Left lung (tissue), 10 donors: ENCODE results near the gene MYO1A. TPM values are rescaled to one million over a fixed set of nuclear protein-coding genes. Genes with fewer than 3 reads are reported as not detected.
"Not testable (repeated sequence)": the region's sequence is repeated elsewhere in the genome, so short reads cannot be mapped to it uniquely, and the experiment has no call there.

Experiments used
- ATAC-seq: fragments of 200-7000 bp; cut with Tn5 transposase; one replicate; pipeline ENCODE4 v1.9.1; 2020; ENCODE audit warnings: moderate library complexity
- DNase-seq, 4 donors: peaks; one replicate each; pipeline ENCODE4 v3.0.0-alpha.2; 2013 to 2020
- H3K27ac ChIP-seq, 2 donors: fragments of 200-600 bp; sonication (generic) in 1 of 2; one replicate each; pipeline versions ENCODE4 v1.5.0 to v1.8.0; 2020 to 2021
- H3K27me3 ChIP-seq, 2 donors: fragments of 200-600 bp; sonication (generic) in 1 of 2; one replicate each; pipeline versions ENCODE4 v1.5.0 to v1.8.0; 2020 to 2021
- H3K36me3 ChIP-seq, 2 donors: fragments of 200-600 bp; sonication (generic) in 1 of 2; one replicate each; pipeline versions ENCODE4 v1.5.0 to v1.8.0; 2020 to 2021
- H3K4me1 ChIP-seq, 2 donors: fragments of 200-600 bp; one replicate each; pipeline ENCODE4 v1.8.0; 2021
- H3K4me3 ChIP-seq, 2 donors: fragments of 200-600 bp; sonication (generic) in 1 of 2; one replicate each; pipeline versions ENCODE4 v1.5.0 to v1.8.0; 2020 to 2021; ENCODE audit warnings: mild to moderate bottlenecking in 1 of 2
- H3K9me3 ChIP-seq, 2 donors: fragments of 200-600 bp; sonication (generic) in 1 of 2; one replicate each; pipeline versions ENCODE4 v1.5.0 to v1.8.0; 2020 to 2021
- intact Hi-C, 2 donors: fragments of 100-400 bp; cut with DNase I; formaldehyde crosslinking; loops; one replicate each; pipeline versions ENCODE4 v1.11.2 to v1.14.2; 2022
- polyA plus RNA-seq, 6 donors: library from polyadenylated mRNA; unstranded; fragments of 120-200 nt; gene quantifications; one replicate each; pipeline ENCODE4 v1.2.1, GENCODE V29; 2013; ENCODE audit not compliant: insufficient read length in 6 of 6
- total RNA-seq, 2 donors: library from RNA; stranded (reverse); fragmentation: NEBNext Ultra II Directional; extraction: Animal tissue kit (Norgen Biotek cat#: 25700); gene quantifications; one replicate each; pipeline ENCODE4 v1.2.1, GENCODE V29; 2021
- TF ChIP-seq, protein P1 (sequence below), 2 donors: fragments of 200-600 bp; sonication (generic) in 1 of 2; IDR thresholded peaks; one replicate each; pipeline versions ENCODE4 v1.5.0 to v1.8.0; 2021; ENCODE audit warnings: antibody characterized with exemption in 2 of 2
- donor health status: DM: no; HTN: yes; CAD: no.
- donor health status: DM: no; HTN: no; CAD: no.

Gene MYO1A
- total and polyA plus RNA-seq, 8 donors = 0.07 to 0.29 (median 0.19) TPM; not detected in 2

- no peak overlapping the region for H3K27ac ChIP-seq
- H3K4me1 ChIP-seq = peaks cover 0 to 4% of the 10 kb centered on the region in 2 donors
- TF ChIP-seq, protein P1, sequence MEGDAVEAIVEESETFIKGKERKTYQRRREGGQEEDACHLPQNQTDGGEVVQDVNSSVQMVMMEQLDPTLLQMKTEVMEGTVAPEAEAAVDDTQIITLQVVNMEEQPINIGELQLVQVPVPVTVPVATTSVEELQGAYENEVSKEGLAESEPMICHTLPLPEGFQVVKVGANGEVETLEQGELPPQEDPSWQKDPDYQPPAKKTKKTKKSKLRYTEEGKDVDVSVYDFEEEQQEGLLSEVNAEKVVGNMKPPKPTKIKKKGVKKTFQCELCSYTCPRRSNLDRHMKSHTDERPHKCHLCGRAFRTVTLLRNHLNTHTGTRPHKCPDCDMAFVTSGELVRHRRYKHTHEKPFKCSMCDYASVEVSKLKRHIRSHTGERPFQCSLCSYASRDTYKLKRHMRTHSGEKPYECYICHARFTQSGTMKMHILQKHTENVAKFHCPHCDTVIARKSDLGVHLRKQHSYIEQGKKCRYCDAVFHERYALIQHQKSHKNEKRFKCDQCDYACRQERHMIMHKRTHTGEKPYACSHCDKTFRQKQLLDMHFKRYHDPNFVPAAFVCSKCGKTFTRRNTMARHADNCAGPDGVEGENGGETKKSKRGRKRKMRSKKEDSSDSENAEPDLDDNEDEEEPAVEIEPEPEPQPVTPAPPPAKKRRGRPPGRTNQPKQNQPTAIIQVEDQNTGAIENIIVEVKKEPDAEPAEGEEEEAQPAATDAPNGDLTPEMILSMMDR (IDR thresholded peaks at IDR 0.05) = no peak
- no peaks in the 10 kb centered on the region for H3K9me3 ChIP-seq
- no peaks in the 10 kb centered on the region for H3K27me3 ChIP-seq
- no peaks in the 10 kb centered on the region for H3K36me3 ChIP-seq
- peak; percentile 77 for ATAC-seq
- no peak overlapping the region for H3K4me3 ChIP-seq
- intact Hi-C loops = no loop called here
- peak in 1 of 4 donors; percentile 16 for DNase-seq
Measured at GRCh38 chr12:57031138-57031725, 18.7 kb downstream of the MYO1A start.

DNA sequence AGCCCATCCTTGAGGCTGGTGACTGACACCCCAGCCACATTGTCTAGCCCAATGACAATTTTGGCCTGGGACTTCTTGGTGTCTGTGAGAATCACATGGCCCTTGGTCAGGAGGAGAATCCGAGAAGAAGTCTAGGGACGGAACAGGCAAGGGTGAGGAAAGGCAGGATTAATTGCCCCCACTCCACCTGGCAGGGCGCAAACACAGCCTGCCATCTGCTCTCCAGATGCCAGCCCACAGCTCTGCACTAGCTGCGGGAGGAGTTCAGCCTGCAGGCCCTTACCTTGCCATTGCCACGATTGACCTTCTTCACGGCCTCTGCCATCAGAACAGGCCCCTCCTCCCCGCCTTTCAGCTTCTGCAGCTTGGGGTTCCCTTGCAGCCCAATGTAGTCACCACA, 20.5 kb downstream of the MYO1A start:
- intact Hi-C loops = no loop called here
- TF ChIP-seq, protein P1 (IDR thresholded peaks at IDR 0.05) = no peak
- H3K36me3 ChIP-seq = no peaks in the 10 kb centered on the region
- H3K4me1 ChIP-seq = peaks cover 0 to 4% of the 10 kb centered on the region in 2 donors
- no peak overlapping the region for H3K27ac ChIP-seq
- DNase-seq = no peak
- H3K27me3 ChIP-seq = no peaks in the 10 kb centered on the region
- ATAC-seq = no peak
- H3K4me3 ChIP-seq = no peak overlapping the region
- H3K9me3 ChIP-seq = no peaks in the 10 kb centered on the region

DNA sequence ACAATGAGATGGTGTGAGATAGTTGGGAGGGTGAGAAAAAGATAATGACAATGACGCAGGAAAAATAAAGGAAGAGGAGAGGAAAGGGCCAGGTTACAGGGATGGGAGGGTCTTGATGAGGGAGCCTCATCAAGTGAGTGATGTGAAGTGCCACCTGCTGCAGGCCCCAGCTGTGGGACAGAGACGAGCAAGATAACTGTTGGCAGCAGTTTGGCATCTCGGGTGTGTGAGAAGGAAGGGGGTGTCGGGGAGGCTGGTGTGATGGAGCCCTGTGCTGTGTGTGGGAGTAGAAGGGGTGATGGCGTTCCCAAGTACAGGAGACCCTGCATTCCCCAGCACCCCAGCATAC, 22.1 kb downstream of the MYO1A start:
- Histone ChIP-seq H3K27me3 (no peaks in the 10 kb centered on the region), H3K4me3 (no peak overlapping the region), H3K27ac (no peak overlapping the region), H3K4me1 (peaks cover 0 to 4% of the 10 kb centered on the region in 2 donors), H3K36me3 (no peaks in the 10 kb centered on the region), H3K9me3 (no peaks in the 10 kb centered on the region)
- TF ChIP-seq, protein P1 (IDR thresholded peaks at IDR 0.05) = no peak
- intact Hi-C loops = no loop called here
- ATAC-seq = no peak
- DNase-seq = no peak

DNA sequence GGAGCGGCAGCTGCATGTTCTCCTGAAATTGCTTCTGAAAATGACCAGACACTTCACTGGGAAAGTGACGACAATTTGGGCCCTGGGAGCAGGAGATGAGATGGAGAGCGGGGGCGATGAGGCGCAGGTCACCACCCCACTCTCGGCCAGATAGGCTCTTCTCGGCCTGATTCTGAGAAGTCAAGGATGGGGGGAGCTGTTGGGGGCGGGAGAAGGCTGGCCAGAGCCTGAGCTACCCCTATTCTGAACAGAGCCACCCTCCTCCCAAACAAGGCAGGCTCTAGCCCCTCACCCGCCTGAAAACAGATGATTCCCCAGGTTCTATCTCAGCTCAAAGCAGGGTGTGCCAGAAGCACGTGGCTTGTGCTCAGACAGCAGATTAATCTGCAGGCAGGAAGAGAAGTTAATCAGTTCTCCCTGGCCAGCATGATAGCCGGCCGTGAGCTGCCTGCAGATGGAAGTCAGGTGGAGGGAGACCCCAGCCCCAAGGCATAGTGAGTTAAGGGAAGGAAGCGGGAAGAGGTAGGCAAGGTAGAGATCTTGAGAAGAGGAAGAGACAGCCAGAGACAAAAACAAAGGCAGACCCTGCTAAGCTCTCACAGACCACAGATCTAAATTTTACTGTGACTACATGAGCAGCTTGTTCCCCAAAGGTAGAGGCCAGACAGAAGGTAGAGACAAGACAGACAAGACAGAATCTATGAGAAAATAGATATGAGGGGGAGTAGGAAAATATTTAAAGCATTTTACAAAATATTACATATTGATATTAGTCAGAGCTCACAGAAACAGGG, 22.7 kb downstream of the MYO1A start:
- no peaks in the 10 kb centered on the region for H3K36me3 ChIP-seq
- H3K4me3 ChIP-seq = no peak overlapping the region
- DNase-seq (no peak), ATAC-seq (no peak)
- TF ChIP-seq, protein P1 (IDR thresholded peaks at IDR 0.05) = no peak
- H3K27ac ChIP-seq = no peak overlapping the region
- no peaks in the 10 kb centered on the region for H3K9me3 ChIP-seq
- peaks cover 0 to 4% of the 10 kb centered on the region in 2 donors for H3K4me1 ChIP-seq
- H3K27me3 ChIP-seq = no peaks in the 10 kb centered on the region
- intact Hi-C loops = no loop called here

GRCh38 chr12:57025196-57025595, 24.7 kb downstream of the MYO1A start:
- no peak for DNase-seq
- TF ChIP-seq, protein P1 (IDR thresholded peaks at IDR 0.05) = no peak
- H3K9me3 ChIP-seq = no peaks in the 10 kb centered on the region
- no peaks in the 10 kb centered on the region for H3K36me3 ChIP-seq
- H3K4me3 ChIP-seq = no peak overlapping the region
- ATAC-seq = no peak
- no peaks in the 10 kb centered on the region for H3K27me3 ChIP-seq
- intact Hi-C loops = no loop called here
- no peak overlapping the region for H3K27ac ChIP-seq
- no peaks in the 10 kb centered on the region for H3K4me1 ChIP-seq

- ATAC-seq, H3K9me3 ChIP-seq, intact Hi-C loops, H3K27ac ChIP-seq, H3K27me3 ChIP-seq, DNase-seq, H3K36me3 ChIP-seq, H3K4me1 ChIP-seq, H3K4me3 ChIP-seq: not testable (repeated sequence)
Measured at GRCh38 chr12:57022324-57022723, 27.6 kb downstream of the MYO1A start.
